Astrocyte of the spinal cord (primary cell): Measurements from ENCODE around the gene PRELP.
A peak's percentile ranks its signal among the peaks of the same experiment; 100 is the strongest.

Experiments
- DNase-seq: peaks from one replicate; pipeline ENCODE4 v3.0.0; 2011; ENCODE audit warnings: low read depth, low spot score
- H3K4me3 ChIP-seq: 2 replicates; pipeline ENCODE4 v1.5.1; 2011; ENCODE audit warnings: low read depth, mild to moderate bottlenecking, low read length, moderate library complexity
- CTCF ChIP-seq: IDR thresholded peaks from 2 replicates; pipeline ENCODE4 v1.5.1; 2012; ENCODE audit warnings: low read depth, mild to moderate bottlenecking, low read length, inconsistent platforms
- in situ Hi-C: cut with HindIII; loops from 2 replicates; pipeline ENCODE4 v1.10.0; 2017; ENCODE audit warnings: low sequenced_read_pairs

Gene PRELP

GRCh38 chr1:203478231-203478630, 2.6 kb downstream of the PRELP start:
- in situ Hi-C loops = no loop called here
- H3K4me3 ChIP-seq = no peak overlapping the region
- no peak for TF ChIP-seq CTCF
- no peak for DNase-seq

GRCh38 chr1:203478986-203479385, 3.4 kb downstream of the PRELP start:
- H3K4me3 ChIP-seq = no peak overlapping the region
- in situ Hi-C loops = no loop called here
- TF ChIP-seq CTCF = no peak
- no peak for DNase-seq

GRCh38 chr1:203479646-203480045, 4.0 kb downstream of the PRELP start:
- TF ChIP-seq CTCF = no peak
- no peak overlapping the region for H3K4me3 ChIP-seq
- no peak for DNase-seq
- in situ Hi-C loops = no loop called here

- in situ Hi-C loops = no loop called here
- TF ChIP-seq CTCF = no peak
- peak; percentile 8 for DNase-seq
- no peak overlapping the region for H3K4me3 ChIP-seq
Observed at GRCh38 chr1:203480084-203480483, 4.5 kb downstream of the PRELP start.

GRCh38 chr1:203480525-203481084, 5.0 kb downstream of the PRELP start:
- TF ChIP-seq CTCF = no peak
- peak; percentile 60 for DNase-seq
- H3K4me3 ChIP-seq = no peak overlapping the region
- in situ Hi-C loops = no loop called here

GRCh38 chr1:203481196-203481595, 5.6 kb downstream of the PRELP start:
- no peak for DNase-seq
- no peak for TF ChIP-seq CTCF
- H3K4me3 ChIP-seq = no peak overlapping the region
- in situ Hi-C loops = no loop called here
